ENCODE results near the gene KLK8.

The KLK8 gene

GRCh38 chr19:51001515-51001914, at the start of gene KLK8:
Gene KLK8 (minus strand): TSS chr19:51001604. CDS start chr19:51001167, 437 bp downstream.
- no peak within 1 kb of the TSS for H3K4me3 ChIP-seq (ENCODE audit: low read depth in 1 of 2, low read length in 2 of 2)
- H3K27me3 ChIP-seq (ENCODE audit: low read depth, low read length): peaks cover 7% of the 10 kb centered on the region
- H3K27ac ChIP-seq (ENCODE audit: low read length): no peak within 1 kb of the TSS
- no peaks in the 10 kb centered on the region for H3K9me3 ChIP-seq (ENCODE audit: control insufficient read depth in 1 of 2, low read length in 2 of 2)
- no peaks in the 10 kb centered on the region for H3K36me3 ChIP-seq (ENCODE audit: control insufficient read depth in 1 of 2, insufficient read depth in 2 of 2, low read length in 2 of 2)
- no peaks in the 10 kb centered on the region for H3K4me1 ChIP-seq (ENCODE audit: control insufficient read depth in 1 of 2, insufficient read depth in 2 of 2, low read length in 2 of 2)

DNA sequence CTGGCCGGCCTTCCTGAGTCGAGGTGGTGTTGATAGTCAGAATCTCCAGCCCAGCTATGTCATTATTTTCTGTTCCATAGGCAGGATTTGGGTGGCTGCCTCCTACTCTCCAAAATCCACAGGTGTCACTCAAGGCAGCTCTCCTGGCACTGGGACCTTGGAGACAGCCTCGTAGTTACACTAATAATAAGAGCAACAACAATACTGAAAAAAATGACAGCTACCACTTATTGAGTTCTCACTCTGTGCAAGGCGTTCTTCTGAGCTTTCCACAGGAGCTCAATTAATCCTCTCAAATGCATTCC, 45.6 kb upstream of the KLK8 start:
- no peaks in the 10 kb centered on the region for H3K27me3 ChIP-seq (ENCODE audit: low read depth, low read length)
- no peaks in the 10 kb centered on the region for H3K36me3 ChIP-seq (ENCODE audit: control insufficient read depth in 1 of 2, insufficient read depth in 2 of 2, low read length in 2 of 2)
- peaks cover 0 to 4% of the 10 kb centered on the region in 2 donors for H3K4me1 ChIP-seq (ENCODE audit: control insufficient read depth in 1 of 2, insufficient read depth in 2 of 2, low read length in 2 of 2)
- no peak overlapping the region for H3K4me3 ChIP-seq (ENCODE audit: low read depth in 1 of 2, low read length in 2 of 2)
- H3K9me3 ChIP-seq (ENCODE audit: control insufficient read depth in 1 of 2, low read length in 2 of 2): no peaks in the 10 kb centered on the region
- H3K27ac ChIP-seq (ENCODE audit: low read length): no peak overlapping the region

- Histone ChIP-seq H3K27ac (ENCODE audit: low read length) (no peak overlapping the region), H3K4me3 (ENCODE audit: low read depth in 1 of 2, low read length in 2 of 2) (no peak overlapping the region), H3K9me3 (ENCODE audit: control insufficient read depth in 1 of 2, low read length in 2 of 2) (no peaks in the 10 kb centered on the region), H3K4me1 (ENCODE audit: control insufficient read depth in 1 of 2, insufficient read depth in 2 of 2, low read length in 2 of 2) (peaks cover 0 to 4% of the 10 kb centered on the region in 2 donors), H3K36me3 (ENCODE audit: control insufficient read depth in 1 of 2, insufficient read depth in 2 of 2, low read length in 2 of 2) (no peaks in the 10 kb centered on the region), H3K27me3 (ENCODE audit: low read depth, low read length) (no peaks in the 10 kb centered on the region)
These were observed 42.9 kb upstream of the KLK8 start for GRCh38 chr19:51044327-51044726.

DNA sequence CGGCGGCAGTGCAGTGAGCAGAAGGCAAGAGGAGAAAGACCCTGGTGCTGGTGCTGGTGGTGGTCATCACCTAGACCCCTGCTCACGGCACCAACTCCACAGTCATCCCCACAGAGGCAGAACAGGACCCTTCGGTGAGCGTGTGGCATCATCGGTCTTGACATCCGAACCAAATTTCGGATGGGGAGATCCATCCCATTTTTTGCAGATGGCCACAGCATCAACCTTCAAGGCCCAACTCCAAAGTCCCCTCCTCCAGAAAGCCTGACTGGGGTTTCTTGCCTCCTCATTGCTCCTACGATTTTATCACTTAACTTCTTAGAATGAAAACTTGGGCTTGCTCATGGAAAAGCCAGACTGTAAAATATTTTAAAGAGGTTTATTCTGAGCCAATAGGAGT, 42.1 kb upstream of the KLK8 start:
- Histone ChIP-seq H3K4me3 (ENCODE audit: low read depth in 1 of 2, low read length in 2 of 2) (no peak overlapping the region), H3K36me3 (ENCODE audit: control insufficient read depth in 1 of 2, insufficient read depth in 2 of 2, low read length in 2 of 2) (no peaks in the 10 kb centered on the region), H3K27me3 (ENCODE audit: low read depth, low read length) (no peaks in the 10 kb centered on the region), H3K4me1 (ENCODE audit: control insufficient read depth in 1 of 2, insufficient read depth in 2 of 2, low read length in 2 of 2) (peaks cover 0 to 4% of the 10 kb centered on the region in 2 donors), H3K27ac (ENCODE audit: low read length) (no peak overlapping the region), H3K9me3 (ENCODE audit: control insufficient read depth in 1 of 2, low read length in 2 of 2) (no peaks in the 10 kb centered on the region)

DNA sequence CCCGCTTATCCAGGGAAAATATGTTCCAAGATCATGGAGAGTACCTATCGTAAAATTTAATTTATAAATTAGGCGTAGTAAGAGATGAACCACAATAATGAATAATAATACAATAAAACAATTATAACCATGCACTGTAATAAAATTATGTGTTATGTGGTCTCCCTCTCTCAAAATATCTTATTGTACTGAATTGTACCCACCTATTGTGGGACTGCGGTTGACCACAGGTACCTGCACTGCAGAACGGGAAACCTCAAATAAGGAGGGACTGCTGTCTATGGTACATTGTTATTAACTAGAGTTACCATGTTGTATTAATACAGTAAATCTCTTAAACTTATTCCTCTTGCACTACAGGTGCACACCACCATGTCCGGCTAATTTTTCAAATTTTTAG, 38.7 kb upstream of the KLK8 start:
- H3K9me3 ChIP-seq (ENCODE audit: control insufficient read depth in 1 of 2, low read length in 2 of 2): no peaks in the 10 kb centered on the region
- H3K27ac ChIP-seq (ENCODE audit: low read length): no peak overlapping the region
- H3K4me1 ChIP-seq (ENCODE audit: control insufficient read depth in 1 of 2, insufficient read depth in 2 of 2, low read length in 2 of 2): no peaks in the 10 kb centered on the region
- H3K4me3 ChIP-seq (ENCODE audit: low read depth in 1 of 2, low read length in 2 of 2): no peak overlapping the region
- H3K27me3 ChIP-seq (ENCODE audit: low read depth, low read length): no peaks in the 10 kb centered on the region
- H3K36me3 ChIP-seq (ENCODE audit: control insufficient read depth in 1 of 2, insufficient read depth in 2 of 2, low read length in 2 of 2): no peaks in the 10 kb centered on the region

DNA sequence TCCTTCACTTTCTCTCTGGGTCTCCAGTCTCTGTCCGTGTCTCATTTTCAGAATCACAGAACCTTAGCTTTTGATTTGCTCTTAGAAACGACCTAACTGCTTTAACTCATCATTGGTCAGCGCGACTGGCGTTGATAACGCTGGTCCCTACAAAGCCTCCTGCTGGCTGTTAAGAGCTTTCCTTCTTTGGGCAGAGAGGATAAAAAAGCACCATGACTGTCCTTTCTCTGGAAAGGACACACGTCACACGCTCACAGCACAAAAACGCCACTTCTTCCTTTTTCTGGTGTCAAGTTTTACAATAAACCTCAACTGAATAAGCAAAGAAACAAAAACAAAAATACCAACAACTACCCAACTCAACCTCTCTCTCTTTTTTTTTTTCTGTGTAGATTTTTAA, 35.1 kb upstream of the KLK8 start:
- Histone ChIP-seq H3K4me3 (ENCODE audit: low read depth in 1 of 2, low read length in 2 of 2) (no peak overlapping the region), H3K36me3 (ENCODE audit: control insufficient read depth in 1 of 2, insufficient read depth in 2 of 2, low read length in 2 of 2) (no peaks in the 10 kb centered on the region), H3K27ac (ENCODE audit: low read length) (no peak overlapping the region), H3K27me3 (ENCODE audit: low read depth, low read length) (no peaks in the 10 kb centered on the region), H3K4me1 (ENCODE audit: control insufficient read depth in 1 of 2, insufficient read depth in 2 of 2, low read length in 2 of 2) (no peaks in the 10 kb centered on the region), H3K9me3 (ENCODE audit: control insufficient read depth in 1 of 2, low read length in 2 of 2) (no peaks in the 10 kb centered on the region)

DNA sequence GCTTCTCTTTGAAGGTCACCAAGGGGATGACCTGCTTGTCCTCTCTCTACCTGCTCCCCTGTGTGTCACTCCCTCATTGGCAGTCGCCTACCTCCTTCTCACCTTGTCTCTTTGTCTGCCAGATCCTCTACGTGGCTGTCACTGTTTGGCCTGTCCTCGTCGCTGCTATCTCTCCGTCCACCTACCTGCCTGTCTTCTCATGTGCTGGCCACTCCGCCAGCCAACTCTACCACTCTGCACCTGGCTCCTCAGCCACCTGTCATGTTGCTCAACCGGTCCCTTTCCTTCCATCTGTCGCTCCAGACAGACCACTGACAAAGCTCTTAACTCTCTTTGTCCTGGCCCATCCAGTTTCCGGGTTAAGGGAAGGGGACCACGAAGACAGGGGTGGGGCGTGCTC, 33.3 kb upstream of the KLK8 start, which contains the start of gene KLK12:
KLK12 (minus strand) TSS at position 299 of the 400 bp plus-strand sequence. CDS start 381 bp downstream, outside the sequence.
- H3K4me1 ChIP-seq (ENCODE audit: control insufficient read depth in 1 of 2, insufficient read depth in 2 of 2, low read length in 2 of 2): no peaks in the 10 kb centered on the region
- no peak within 1 kb of the TSS for H3K4me3 ChIP-seq (ENCODE audit: low read depth in 1 of 2, low read length in 2 of 2)
- H3K27ac ChIP-seq (ENCODE audit: low read length): no peak within 1 kb of the TSS
- H3K27me3 ChIP-seq (ENCODE audit: low read depth, low read length): no peaks in the 10 kb centered on the region
- no peaks in the 10 kb centered on the region for H3K36me3 ChIP-seq (ENCODE audit: control insufficient read depth in 1 of 2, insufficient read depth in 2 of 2, low read length in 2 of 2)
- H3K9me3 ChIP-seq (ENCODE audit: control insufficient read depth in 1 of 2, low read length in 2 of 2): no peaks in the 10 kb centered on the region

GRCh38 chr19:51031880-51032225, 30.4 kb upstream of the KLK8 start:
- no peaks in the 10 kb centered on the region for H3K4me1 ChIP-seq (ENCODE audit: control insufficient read depth in 1 of 2, insufficient read depth in 2 of 2, low read length in 2 of 2)
- no peaks in the 10 kb centered on the region for H3K9me3 ChIP-seq (ENCODE audit: control insufficient read depth in 1 of 2, low read length in 2 of 2)
- no peaks in the 10 kb centered on the region for H3K36me3 ChIP-seq (ENCODE audit: control insufficient read depth in 1 of 2, insufficient read depth in 2 of 2, low read length in 2 of 2)
- H3K4me3 ChIP-seq (ENCODE audit: low read depth in 1 of 2, low read length in 2 of 2): no peak overlapping the region
- H3K27ac ChIP-seq (ENCODE audit: low read length): no peak overlapping the region
- no peaks in the 10 kb centered on the region for H3K27me3 ChIP-seq (ENCODE audit: low read depth, low read length)

GRCh38 chr19:51031220-51031879, 29.9 kb upstream of the KLK8 start:
- Histone ChIP-seq H3K4me3 (ENCODE audit: low read depth in 1 of 2, low read length in 2 of 2) (no peak overlapping the region), H3K36me3 (ENCODE audit: control insufficient read depth in 1 of 2, insufficient read depth in 2 of 2, low read length in 2 of 2) (no peaks in the 10 kb centered on the region), H3K4me1 (ENCODE audit: control insufficient read depth in 1 of 2, insufficient read depth in 2 of 2, low read length in 2 of 2) (no peaks in the 10 kb centered on the region), H3K27ac (ENCODE audit: low read length) (no peak overlapping the region), H3K9me3 (ENCODE audit: control insufficient read depth in 1 of 2, low read length in 2 of 2) (no peaks in the 10 kb centered on the region), H3K27me3 (ENCODE audit: low read depth, low read length) (no peaks in the 10 kb centered on the region)

DNA sequence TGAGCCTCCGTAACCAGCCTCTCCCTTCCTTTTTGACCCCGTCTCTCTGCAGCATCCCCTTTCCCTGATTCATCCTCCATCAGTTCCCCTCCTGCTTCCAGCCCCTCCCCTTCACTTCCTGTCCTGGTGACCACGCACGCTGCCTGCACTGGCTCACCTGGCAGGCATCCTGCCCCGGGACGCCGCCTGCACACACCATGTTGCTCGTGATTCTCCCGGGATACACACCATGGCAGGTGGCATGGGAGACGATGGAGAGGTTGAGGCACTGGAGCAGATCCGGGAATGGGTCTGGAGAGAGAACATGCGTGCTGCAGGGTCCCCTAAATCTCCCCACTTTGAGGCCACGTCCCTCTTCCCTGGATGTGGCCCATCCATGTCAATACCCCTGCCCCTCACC, 29.2 kb upstream of the KLK8 start:
- Histone ChIP-seq H3K27me3 (ENCODE audit: low read depth, low read length) (no peaks in the 10 kb centered on the region), H3K27ac (ENCODE audit: low read length) (no peak overlapping the region), H3K4me3 (ENCODE audit: low read depth in 1 of 2, low read length in 2 of 2) (no peak overlapping the region), H3K36me3 (ENCODE audit: control insufficient read depth in 1 of 2, insufficient read depth in 2 of 2, low read length in 2 of 2) (no peaks in the 10 kb centered on the region), H3K9me3 (ENCODE audit: control insufficient read depth in 1 of 2, low read length in 2 of 2) (no peaks in the 10 kb centered on the region), H3K4me1 (ENCODE audit: control insufficient read depth in 1 of 2, insufficient read depth in 2 of 2, low read length in 2 of 2) (no peaks in the 10 kb centered on the region)

DNA sequence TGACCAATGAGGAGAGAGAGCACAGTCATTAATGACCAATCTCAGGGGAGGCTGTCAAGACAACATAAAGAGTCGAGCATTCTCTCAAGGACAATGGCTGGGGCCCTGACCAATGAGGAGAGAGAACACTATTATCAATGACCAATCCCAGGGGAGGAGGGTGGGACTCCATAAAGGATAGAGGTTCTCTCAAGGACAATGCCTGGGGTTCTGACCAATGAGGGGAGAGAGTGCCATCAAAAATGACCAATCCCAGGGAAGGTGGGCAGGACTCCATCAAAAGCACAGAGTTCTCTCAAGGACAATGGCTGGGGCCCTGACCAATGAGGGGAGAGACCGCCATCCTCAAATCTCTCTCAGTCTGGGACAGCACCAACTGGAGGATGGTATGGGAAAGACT, 28.3 kb upstream of the KLK8 start:
- Histone ChIP-seq H3K27ac (ENCODE audit: low read length) (no peak overlapping the region), H3K27me3 (ENCODE audit: low read depth, low read length) (no peaks in the 10 kb centered on the region), H3K4me1 (ENCODE audit: control insufficient read depth in 1 of 2, insufficient read depth in 2 of 2, low read length in 2 of 2) (no peaks in the 10 kb centered on the region), H3K4me3 (ENCODE audit: low read depth in 1 of 2, low read length in 2 of 2) (no peak overlapping the region), H3K36me3 (ENCODE audit: control insufficient read depth in 1 of 2, insufficient read depth in 2 of 2, low read length in 2 of 2) (no peaks in the 10 kb centered on the region), H3K9me3 (ENCODE audit: control insufficient read depth in 1 of 2, low read length in 2 of 2) (no peaks in the 10 kb centered on the region)

- Histone ChIP-seq H3K27ac (ENCODE audit: low read length) (no peak overlapping the region), H3K27me3 (ENCODE audit: low read depth, low read length) (no peaks in the 10 kb centered on the region), H3K9me3 (ENCODE audit: control insufficient read depth in 1 of 2, low read length in 2 of 2) (no peaks in the 10 kb centered on the region), H3K4me1 (ENCODE audit: control insufficient read depth in 1 of 2, insufficient read depth in 2 of 2, low read length in 2 of 2) (no peaks in the 10 kb centered on the region), H3K4me3 (ENCODE audit: low read depth in 1 of 2, low read length in 2 of 2) (no peak overlapping the region), H3K36me3 (ENCODE audit: control insufficient read depth in 1 of 2, insufficient read depth in 2 of 2, low read length in 2 of 2) (no peaks in the 10 kb centered on the region)
These were observed 26.5 kb upstream of the KLK8 start for GRCh38 chr19:51027873-51028272.

Data from muscle layer of duodenum (tissue), 2 donors.